Ishikawa (cell line): ENCODE data around the gene SLC35F6.
A peak's percentile ranks its signal among the peaks of the same experiment; 100 is the strongest.

Source experiments
- CEBPB ChIP-seq: IDR thresholded peaks from 2 replicates; pipeline ENCODE4 v1.6.1; 2012
- CREB1 ChIP-seq: IDR thresholded peaks from 2 replicates; pipeline ENCODE4 v1.6.1; 2012; ENCODE audit warnings: low read depth
- EGR1 ChIP-seq: IDR thresholded peaks from 2 replicates; pipeline ENCODE4 v1.6.1; 2012
- EP300 ChIP-seq: IDR thresholded peaks from 2 replicates; pipeline ENCODE4 v1.6.1; 2012; ENCODE audit warnings: borderline replicate concordance
- FOXM1 ChIP-seq: IDR thresholded peaks from 2 replicates; pipeline ENCODE4 v1.6.1; 2012; ENCODE audit warnings: low read depth, borderline replicate concordance
- MAX ChIP-seq: IDR thresholded peaks from 2 replicates; pipeline ENCODE4 v1.6.1; 2012
- NFIC ChIP-seq: IDR thresholded peaks from 2 replicates; pipeline ENCODE4 v1.6.1; 2012
- RAD21 ChIP-seq: IDR thresholded peaks from 2 replicates; pipeline ENCODE4 v1.6.1; 2012; ENCODE audit warnings: low read depth
- REST ChIP-seq: IDR thresholded peaks from 2 replicates; pipeline ENCODE4 v1.6.1; 2012; ENCODE audit warnings: low read depth, mild to moderate bottlenecking
- TAF1 ChIP-seq: IDR thresholded peaks from 2 replicates; pipeline ENCODE4 v1.6.1; 2012; ENCODE audit warnings: low read depth, mild to moderate bottlenecking
- TCF12 ChIP-seq: IDR thresholded peaks from 2 replicates; pipeline ENCODE4 v1.6.1; 2012; ENCODE audit warnings: low read depth
- USF1 ChIP-seq: IDR thresholded peaks from 2 replicates; pipeline ENCODE4 v1.6.1; 2012
- YY1 ChIP-seq: IDR thresholded peaks from 2 replicates; pipeline ENCODE4 v1.6.1; 2012; ENCODE audit warnings: low read depth
- ZBTB7A ChIP-seq: IDR thresholded peaks from 2 replicates; pipeline ENCODE4 v1.6.1; 2012; ENCODE audit warnings: low read depth

Gene SLC35F6

GRCh38 chr2:26718949-26719686 lies 45.0 kb upstream of the SLC35F6 start:
- no peak for TF ChIP-seq FOXM1
- no peak for TF ChIP-seq USF1
- no peak for TF ChIP-seq YY1
- no peak for TF ChIP-seq TAF1
- TF ChIP-seq NFIC, result no peak
- no peak for TF ChIP-seq RAD21
- no peak for TF ChIP-seq MAX
- no peak for TF ChIP-seq EGR1
- no peak for TF ChIP-seq CREB1
- TF ChIP-seq CEBPB, result no peak

- TF ChIP-seq ZBTB7A, result 0 out of 2 replicates have a peak, but pooled peaks have one; percentile 27
- no peak for TF ChIP-seq RAD21
- peak; percentile 49; the same call in 1 of the 2 replicates for TF ChIP-seq TCF12
- peak; percentile 55 for TF ChIP-seq CREB1
- no peak for TF ChIP-seq REST
- peak; percentile 91 for TF ChIP-seq NFIC
- no peak for TF ChIP-seq YY1
- TF ChIP-seq EP300, result peak; percentile 58; the same call in 1 of the 2 replicates
Measured at GRCh38 chr2:26720322-26721114, 43.6 kb upstream of the SLC35F6 start.

GRCh38 chr2:26721115-26722032 lies 42.7 kb upstream of the SLC35F6 start:
- TF ChIP-seq FOXM1 (no peak), USF1 (no peak), EGR1 (no peak), RAD21 (no peak), TAF1 (no peak), NFIC (no peak), CREB1 (no peak)

GRCh38 chr2:26722328-26722727 lies 41.8 kb upstream of the SLC35F6 start:
- TF ChIP-seq EGR1 (no peak), TAF1 (no peak), REST (no peak), TCF12 (no peak)

- TF ChIP-seq CEBPB (no peak), TCF12 (no peak), YY1 (no peak), TAF1 (no peak), ZBTB7A (no peak), REST (no peak), RAD21 (no peak), EP300 (no peak), NFIC (no peak), USF1 (no peak)
Measured at GRCh38 chr2:26722911-26723310, 41.2 kb upstream of the SLC35F6 start.
